GM18511 (cell line): ENCODE measurements around the gene SULT1B1.

Source experiments
- ATAC-seq: cut with Tn5 transposase; IDR thresholded peaks from one replicate; pipeline ENCODE4 v1.9.1; 2021; ENCODE audit warnings: mild to moderate bottlenecking, moderate library complexity; ENCODE audit not compliant: unreplicated experiment

Gene SULT1B1

GRCh38 chr4:69702201-69702600 is 58.2 kb downstream of the SULT1B1 start:
- ATAC-seq: no peak

GRCh38 chr4:69701696-69702095 is 58.7 kb downstream of the SULT1B1 start:
- no peak for ATAC-seq

- no peak for ATAC-seq
Measured at GRCh38 chr4:69697536-69698242, 62.7 kb downstream of the SULT1B1 start.

GRCh38 chr4:69689599-69689998 is 70.8 kb downstream of the SULT1B1 start:
- peak; percentile 65 for ATAC-seq

GRCh38 chr4:69684804-69685203 is 75.6 kb downstream of the SULT1B1 start:
- no peak for ATAC-seq
